HL-60 (cell line): ENCODE data around the gene RASA2.

Experiments
- POLR2AphosphoS5 ChIP-seq: IDR thresholded peaks from 2 replicates; pipeline ENCODE4 v1.6.1; 2012; ENCODE audit warnings: low read depth
- TF ChIP-seq, protein P1 (sequence below): IDR thresholded peaks from one replicate; pipeline ENCODE4 v1.5.1; 2011; ENCODE audit warnings: low read length, control low read depth, inconsistent platforms; ENCODE audit not compliant: insufficient read depth
- TF ChIP-seq, protein P2 (sequence below): IDR thresholded peaks from 2 replicates; pipeline ENCODE4 v1.6.1; 2012; ENCODE audit warnings: low read depth; ENCODE audit not compliant: insufficient replicate concordance

DNA sequence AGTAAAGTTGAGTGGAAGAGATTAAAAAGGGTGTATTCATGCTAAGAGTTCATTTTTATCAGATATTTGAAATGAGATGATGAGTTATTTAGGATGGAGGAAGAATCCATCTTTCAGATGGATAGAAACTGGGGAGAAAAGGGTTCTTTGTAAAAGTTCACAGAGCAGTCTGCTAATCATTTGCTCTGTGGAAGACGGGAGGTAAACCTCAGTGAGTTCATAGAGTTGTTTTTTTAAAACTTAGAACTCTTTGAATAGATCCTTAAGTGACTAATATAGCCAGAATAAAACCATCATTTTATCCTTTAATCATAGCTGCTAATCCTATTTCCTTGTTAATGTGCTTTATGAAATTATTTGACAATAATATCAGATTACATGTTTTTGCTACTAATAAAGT is 5.1 kb downstream of the RASA2 start:
- TF ChIP-seq, protein P1, sequence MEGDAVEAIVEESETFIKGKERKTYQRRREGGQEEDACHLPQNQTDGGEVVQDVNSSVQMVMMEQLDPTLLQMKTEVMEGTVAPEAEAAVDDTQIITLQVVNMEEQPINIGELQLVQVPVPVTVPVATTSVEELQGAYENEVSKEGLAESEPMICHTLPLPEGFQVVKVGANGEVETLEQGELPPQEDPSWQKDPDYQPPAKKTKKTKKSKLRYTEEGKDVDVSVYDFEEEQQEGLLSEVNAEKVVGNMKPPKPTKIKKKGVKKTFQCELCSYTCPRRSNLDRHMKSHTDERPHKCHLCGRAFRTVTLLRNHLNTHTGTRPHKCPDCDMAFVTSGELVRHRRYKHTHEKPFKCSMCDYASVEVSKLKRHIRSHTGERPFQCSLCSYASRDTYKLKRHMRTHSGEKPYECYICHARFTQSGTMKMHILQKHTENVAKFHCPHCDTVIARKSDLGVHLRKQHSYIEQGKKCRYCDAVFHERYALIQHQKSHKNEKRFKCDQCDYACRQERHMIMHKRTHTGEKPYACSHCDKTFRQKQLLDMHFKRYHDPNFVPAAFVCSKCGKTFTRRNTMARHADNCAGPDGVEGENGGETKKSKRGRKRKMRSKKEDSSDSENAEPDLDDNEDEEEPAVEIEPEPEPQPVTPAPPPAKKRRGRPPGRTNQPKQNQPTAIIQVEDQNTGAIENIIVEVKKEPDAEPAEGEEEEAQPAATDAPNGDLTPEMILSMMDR, result no peak
- TF ChIP-seq POLR2AphosphoS5, result no peak
- TF ChIP-seq, protein P2, sequence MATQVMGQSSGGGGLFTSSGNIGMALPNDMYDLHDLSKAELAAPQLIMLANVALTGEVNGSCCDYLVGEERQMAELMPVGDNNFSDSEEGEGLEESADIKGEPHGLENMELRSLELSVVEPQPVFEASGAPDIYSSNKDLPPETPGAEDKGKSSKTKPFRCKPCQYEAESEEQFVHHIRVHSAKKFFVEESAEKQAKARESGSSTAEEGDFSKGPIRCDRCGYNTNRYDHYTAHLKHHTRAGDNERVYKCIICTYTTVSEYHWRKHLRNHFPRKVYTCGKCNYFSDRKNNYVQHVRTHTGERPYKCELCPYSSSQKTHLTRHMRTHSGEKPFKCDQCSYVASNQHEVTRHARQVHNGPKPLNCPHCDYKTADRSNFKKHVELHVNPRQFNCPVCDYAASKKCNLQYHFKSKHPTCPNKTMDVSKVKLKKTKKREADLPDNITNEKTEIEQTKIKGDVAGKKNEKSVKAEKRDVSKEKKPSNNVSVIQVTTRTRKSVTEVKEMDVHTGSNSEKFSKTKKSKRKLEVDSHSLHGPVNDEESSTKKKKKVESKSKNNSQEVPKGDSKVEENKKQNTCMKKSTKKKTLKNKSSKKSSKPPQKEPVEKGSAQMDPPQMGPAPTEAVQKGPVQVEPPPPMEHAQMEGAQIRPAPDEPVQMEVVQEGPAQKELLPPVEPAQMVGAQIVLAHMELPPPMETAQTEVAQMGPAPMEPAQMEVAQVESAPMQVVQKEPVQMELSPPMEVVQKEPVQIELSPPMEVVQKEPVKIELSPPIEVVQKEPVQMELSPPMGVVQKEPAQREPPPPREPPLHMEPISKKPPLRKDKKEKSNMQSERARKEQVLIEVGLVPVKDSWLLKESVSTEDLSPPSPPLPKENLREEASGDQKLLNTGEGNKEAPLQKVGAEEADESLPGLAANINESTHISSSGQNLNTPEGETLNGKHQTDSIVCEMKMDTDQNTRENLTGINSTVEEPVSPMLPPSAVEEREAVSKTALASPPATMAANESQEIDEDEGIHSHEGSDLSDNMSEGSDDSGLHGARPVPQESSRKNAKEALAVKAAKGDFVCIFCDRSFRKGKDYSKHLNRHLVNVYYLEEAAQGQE, result no peak
